IPS-18a (cell line): ENCODE data around the gene SAMD10.
A peak's percentile ranks its signal among the peaks of the same experiment; 100 is the strongest.
"Not testable (repeated sequence)": the region's sequence is repeated elsewhere in the genome, so short reads cannot be mapped to it uniquely, and the experiment has no call there.

Experiments
- H3K27ac ChIP-seq: one replicate; pipeline ENCODE4 v1.5.1; 2013; ENCODE audit warnings: low read length
- H3K27me3 ChIP-seq: one replicate; pipeline ENCODE4 v1.6.1; 2013; ENCODE audit warnings: mild to moderate bottlenecking, low read length; ENCODE audit not compliant: control insufficient read depth, insufficient read depth
- H3K36me3 ChIP-seq: one replicate; pipeline ENCODE4 v1.6.1; 2013; ENCODE audit warnings: low read depth, low read length; ENCODE audit not compliant: control insufficient read depth
- H3K4me1 ChIP-seq: one replicate; pipeline ENCODE4 v1.6.1; 2013; ENCODE audit warnings: low read depth, low read length; ENCODE audit not compliant: control insufficient read depth
- H3K4me3 ChIP-seq: one replicate; pipeline ENCODE4 v1.5.1; 2013; ENCODE audit warnings: low read length
- H3K9ac ChIP-seq: one replicate; pipeline ENCODE4 v1.6.1; 2013; ENCODE audit warnings: mild to moderate bottlenecking, low read length, moderate library complexity
- H3K9me3 ChIP-seq: one replicate; pipeline ENCODE4 v1.6.1; 2013; ENCODE audit warnings: low read depth, low read length; ENCODE audit not compliant: control insufficient read depth

Gene SAMD10

DNA sequence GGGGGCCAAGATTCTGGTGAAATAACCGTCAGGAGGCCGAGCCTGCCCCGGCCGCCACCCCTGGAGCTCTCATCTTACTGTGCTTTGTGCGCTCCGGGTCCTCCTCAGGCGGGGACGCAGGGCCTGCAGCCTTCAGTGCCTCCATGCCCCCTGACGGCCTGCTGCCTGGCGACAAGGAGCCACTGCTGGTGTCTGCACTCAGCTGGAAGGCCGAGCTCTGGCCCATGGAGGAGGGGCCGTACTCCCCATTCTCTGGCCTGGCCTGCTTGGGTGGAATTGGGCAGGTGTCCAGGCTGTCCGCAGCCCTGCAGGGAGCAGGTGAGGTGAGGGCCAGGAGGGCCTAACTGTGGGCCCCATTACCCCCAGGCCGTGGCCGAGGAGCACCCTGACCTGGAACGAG, 15.0 kb downstream of the SAMD10 start:
- peaks cover 28% of the 10 kb centered on the region for H3K36me3 ChIP-seq
- H3K4me1 ChIP-seq, result peaks cover 6% of the 10 kb centered on the region
- H3K9me3 ChIP-seq, result no peaks in the 10 kb centered on the region
- H3K9ac ChIP-seq, result no peak overlapping the region
- no peak overlapping the region for H3K27ac ChIP-seq
- no peak overlapping the region for H3K4me3 ChIP-seq
- no peaks in the 10 kb centered on the region for H3K27me3 ChIP-seq

DNA sequence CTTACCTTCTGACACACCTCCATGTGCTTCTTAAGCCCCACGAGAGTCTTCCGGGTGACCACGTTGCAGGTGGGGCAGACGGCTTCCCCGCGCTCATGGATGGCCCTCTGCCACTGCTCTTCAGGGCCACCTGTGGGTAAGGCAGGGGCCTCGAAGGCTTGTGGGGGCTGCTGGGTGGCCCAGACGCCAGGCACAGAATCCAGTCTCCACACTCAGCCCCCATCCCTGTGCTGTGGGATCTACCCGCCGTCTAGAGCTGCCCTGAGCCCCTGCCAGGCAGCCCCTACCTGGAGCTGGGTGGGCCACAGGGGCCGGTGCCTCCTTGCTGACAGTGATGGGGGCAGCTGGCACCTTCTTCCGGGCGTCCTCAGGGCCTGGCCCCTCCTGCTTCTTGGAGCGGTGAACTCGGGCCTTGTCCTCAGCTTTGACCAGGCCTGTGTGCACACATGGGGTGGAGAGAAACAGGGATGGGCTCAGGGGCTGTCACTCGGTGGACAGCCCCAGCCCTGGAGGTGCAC, 15.6 kb downstream of the SAMD10 start:
- H3K27me3 ChIP-seq, result no peaks in the 10 kb centered on the region
- peaks cover 10% of the 10 kb centered on the region for H3K4me1 ChIP-seq
- peaks cover 28% of the 10 kb centered on the region for H3K36me3 ChIP-seq
- no peak overlapping the region for H3K4me3 ChIP-seq
- H3K9me3 ChIP-seq, result no peaks in the 10 kb centered on the region
- H3K27ac ChIP-seq, result no peak overlapping the region
- H3K9ac ChIP-seq, result no peak overlapping the region

DNA sequence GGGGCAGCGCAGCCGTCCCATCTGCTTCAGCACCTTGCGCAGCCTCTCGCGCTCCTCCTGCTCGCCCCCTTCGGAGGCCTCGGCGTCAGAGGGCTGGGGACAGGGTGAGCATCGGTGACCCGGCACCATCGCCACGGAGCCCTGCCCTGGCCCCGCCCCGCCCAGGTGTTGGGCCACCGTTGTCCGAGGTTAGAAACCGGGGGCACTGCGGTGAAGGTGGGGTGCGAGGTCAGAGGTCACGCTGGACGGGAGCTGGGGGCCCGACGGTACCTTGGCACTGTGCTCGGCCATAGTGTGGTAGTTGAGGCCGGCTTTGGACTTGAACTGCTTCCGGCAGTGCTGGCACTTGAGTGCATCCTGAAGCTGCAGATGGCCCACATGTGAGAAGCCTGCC, 16.1 kb downstream of the SAMD10 start:
- Histone ChIP-seq H3K4me1 (peaks cover 12% of the 10 kb centered on the region), H3K27ac (no peak overlapping the region), H3K36me3 (peaks cover 28% of the 10 kb centered on the region), H3K9me3 (no peaks in the 10 kb centered on the region), H3K9ac (no peak overlapping the region), H3K27me3 (no peaks in the 10 kb centered on the region), H3K4me3 (no peak overlapping the region)

DNA sequence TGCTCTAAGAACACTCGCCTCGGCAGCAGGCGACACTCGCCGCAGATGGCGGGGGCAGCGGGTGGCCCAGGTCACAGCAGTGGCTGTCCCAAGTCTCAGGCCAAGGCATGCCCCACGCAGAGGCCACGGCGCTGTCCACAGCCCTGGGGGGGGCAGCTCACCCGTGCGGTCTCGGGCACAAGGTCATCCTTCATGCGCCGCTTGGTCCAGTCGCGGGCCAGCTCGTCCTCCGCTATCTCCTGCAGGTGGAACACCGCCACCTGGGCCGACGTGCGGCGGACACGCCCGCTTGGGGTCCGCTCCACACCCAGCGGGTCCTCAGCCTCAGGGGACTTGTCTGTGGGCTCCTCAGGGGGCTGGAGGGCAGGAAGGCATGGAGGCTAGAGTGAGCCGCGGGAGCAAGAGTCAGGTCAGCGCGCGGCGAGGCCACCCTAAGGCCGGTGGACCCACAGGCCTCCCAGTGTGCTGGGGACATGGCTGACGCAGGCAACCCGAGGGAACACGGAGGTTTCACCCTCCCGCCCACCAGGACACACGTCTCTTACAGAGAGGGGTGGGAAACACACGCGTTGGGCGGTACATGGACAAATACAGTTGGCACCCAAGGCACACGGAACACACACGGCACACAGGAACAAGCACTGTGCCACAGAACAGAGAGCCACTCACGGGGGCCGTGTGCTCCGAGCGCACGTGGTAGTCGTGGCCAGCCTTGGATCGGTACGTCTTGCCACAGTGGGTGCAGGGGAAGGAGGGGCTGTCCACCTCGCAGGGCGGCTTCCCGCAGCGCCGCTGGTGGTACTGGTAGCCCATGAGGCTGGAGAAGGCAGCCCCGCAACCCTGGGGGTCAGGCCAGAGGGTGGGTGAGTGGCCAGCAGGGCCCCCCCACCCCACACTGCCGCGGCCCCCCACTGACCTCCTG, 16.8 kb downstream of the SAMD10 start:
- no peak overlapping the region for H3K4me3 ChIP-seq
- H3K9me3 ChIP-seq, result no peaks in the 10 kb centered on the region
- peaks cover 28% of the 10 kb centered on the region for H3K36me3 ChIP-seq
- H3K4me1 ChIP-seq, result peaks cover 13% of the 10 kb centered on the region
- H3K27me3 ChIP-seq, result no peaks in the 10 kb centered on the region
- no peak overlapping the region for H3K9ac ChIP-seq
- H3K27ac ChIP-seq, result no peak overlapping the region

DNA sequence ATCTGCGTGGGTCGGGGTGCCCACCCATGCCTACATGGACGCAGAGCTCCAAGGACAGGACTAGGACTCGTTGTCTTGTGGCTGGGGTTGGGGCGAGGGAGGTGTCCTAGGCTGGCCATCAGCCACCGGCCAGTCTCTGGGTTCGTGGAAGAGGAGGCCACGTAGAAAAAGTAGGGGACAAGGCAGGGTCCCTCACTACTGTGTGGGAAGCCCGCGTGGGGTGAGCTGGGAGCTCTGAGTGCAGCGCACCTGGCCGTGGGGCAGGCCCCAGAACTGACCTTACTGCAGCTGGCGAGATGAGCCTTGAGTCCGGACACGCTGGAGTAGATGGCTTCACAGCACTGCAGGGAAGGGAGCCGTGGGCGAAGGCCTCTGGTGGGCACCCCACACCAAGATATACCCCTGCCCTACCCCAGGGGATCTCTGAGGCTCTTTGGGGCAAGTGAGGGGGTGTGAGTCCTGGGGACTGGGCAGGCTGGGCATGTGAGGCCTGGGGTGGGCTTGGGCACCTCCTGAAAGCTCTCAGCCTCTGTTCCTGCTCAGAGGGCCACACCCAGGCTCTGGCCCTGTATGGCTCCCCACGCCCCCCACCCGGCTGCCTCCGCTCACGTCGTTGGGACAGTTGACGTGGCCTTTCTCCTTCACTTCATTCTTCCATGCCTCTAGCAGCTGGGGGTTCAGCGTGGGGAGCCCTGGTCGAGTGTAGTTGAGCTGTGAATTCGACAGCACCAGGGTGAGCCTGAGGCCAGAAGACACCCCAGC, 17.6 kb downstream of the SAMD10 start:
- H3K27ac ChIP-seq, result no peak overlapping the region
- peaks cover 13% of the 10 kb centered on the region for H3K4me1 ChIP-seq
- H3K27me3 ChIP-seq, result no peaks in the 10 kb centered on the region
- peaks cover 28% of the 10 kb centered on the region for H3K36me3 ChIP-seq
- H3K9ac ChIP-seq, result no peak overlapping the region
- H3K4me3 ChIP-seq, result no peak overlapping the region
- no peaks in the 10 kb centered on the region for H3K9me3 ChIP-seq

DNA sequence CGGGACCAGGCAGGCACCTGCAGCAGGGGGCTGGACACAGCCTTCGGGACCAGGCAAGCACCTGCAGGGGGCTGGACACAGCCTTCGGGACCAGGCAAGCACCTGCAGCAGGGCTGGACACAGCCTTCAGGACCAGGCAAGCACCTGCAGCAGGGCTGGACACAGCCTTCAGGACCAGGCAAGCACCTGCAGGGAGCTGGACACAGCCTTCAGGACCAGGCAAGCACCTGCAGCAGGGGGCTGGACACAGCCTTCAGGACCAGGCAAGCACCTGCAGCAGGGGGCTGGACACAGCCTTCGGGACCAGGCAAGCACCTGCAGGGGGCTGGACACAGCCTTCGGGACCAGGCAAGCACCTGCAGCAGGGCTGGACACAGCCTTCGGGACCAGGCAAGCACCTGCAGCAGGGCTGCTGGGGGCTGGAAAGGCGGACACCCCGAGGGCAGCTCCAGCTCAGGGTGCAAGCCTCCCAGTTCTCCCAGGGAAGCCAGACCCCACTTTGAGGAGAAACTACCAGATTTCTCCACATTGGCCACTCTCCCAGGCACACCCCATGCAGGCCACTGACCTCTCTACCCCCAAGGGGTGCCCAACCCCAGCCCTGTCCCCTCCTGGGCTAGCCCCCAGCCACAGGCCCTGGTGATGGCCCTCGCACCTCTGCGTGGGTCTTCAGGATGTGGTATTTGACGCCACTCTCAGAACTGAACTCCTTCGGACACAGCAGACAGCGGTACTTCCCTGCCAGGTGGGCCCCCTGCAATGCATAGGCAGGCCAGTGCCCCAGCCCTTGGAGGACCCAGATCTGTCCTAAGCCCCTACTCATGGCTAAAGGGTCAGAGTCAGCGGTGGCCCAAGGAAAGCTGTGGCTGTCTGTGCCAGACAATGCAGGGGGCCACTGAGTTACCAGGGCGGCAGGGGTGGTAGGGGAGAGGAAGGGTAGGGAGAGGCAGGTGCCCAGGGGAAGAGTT, 18.5 kb downstream of the SAMD10 start:
- not testable (repeated sequence) for H3K4me3 ChIP-seq, H3K9ac ChIP-seq, H3K27ac ChIP-seq, H3K9me3 ChIP-seq, H3K27me3 ChIP-seq
- H3K36me3 ChIP-seq, result peaks cover 24% of the 10 kb centered on the region
- H3K4me1 ChIP-seq, result peaks cover 13% of the 10 kb centered on the region

DNA sequence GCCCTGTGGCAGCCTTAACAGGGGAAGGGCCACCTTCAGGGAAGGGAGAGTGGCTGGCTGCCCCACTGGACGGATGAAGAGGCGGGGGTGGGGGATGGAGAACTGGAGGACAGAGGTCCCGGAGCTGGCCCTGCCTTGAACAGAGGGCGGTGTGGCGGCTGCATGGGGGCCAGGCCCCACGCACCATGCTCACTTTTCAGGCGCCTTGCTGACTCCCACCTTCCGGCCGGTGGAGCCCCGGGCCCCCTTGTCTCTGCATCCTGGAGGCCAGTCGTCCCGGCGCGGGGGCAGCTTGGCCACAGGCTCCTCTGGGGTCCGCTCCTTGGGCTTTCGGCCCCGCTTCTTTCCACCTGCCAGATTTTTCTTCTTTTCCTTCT, 19.8 kb downstream of the SAMD10 start:
- H3K4me3 ChIP-seq, result no peak overlapping the region
- H3K27me3 ChIP-seq, result no peaks in the 10 kb centered on the region
- no peak overlapping the region for H3K27ac ChIP-seq
- H3K9ac ChIP-seq, result no peak overlapping the region
- no peaks in the 10 kb centered on the region for H3K9me3 ChIP-seq
- peaks cover 13% of the 10 kb centered on the region for H3K4me1 ChIP-seq
- H3K36me3 ChIP-seq, result peaks cover 24% of the 10 kb centered on the region

DNA sequence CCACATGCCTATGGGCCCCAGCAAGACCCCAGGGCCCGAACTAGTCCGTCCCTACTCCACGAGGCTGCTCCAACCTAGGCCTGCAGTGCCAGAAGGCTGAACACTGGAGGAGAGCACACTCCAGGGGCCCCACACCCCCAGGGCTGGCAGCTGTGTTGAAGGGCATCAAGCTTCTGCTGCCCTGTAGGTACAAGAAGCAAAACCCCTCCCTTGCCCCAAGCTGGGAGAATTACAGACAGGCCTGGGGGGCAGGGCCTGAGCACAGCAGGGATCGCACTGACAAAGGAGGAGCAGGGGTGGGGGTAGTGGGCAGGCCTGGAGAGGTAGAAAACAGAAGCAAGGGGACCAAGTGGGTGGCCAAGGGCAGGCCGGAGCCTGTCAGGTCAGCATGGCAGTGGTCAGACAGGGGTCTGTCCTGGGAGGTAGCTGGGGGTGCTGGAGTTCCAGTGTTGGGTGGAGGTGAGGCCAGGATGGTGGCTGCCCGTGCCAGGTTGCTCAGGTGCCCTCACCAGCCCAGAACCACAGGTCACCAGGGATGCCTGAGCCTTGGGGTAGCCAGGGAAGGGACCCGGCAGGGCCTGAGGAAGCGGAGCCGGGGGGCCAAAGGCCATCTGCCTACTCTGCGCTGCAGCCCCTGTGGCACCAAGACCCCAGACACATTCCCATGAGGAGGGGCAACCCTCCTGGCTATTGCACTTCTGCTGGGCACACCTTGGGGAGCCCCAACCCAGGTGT, 20.3 kb downstream of the SAMD10 start:
- Histone ChIP-seq H3K36me3 (peaks cover 24% of the 10 kb centered on the region), H3K27ac (no peak overlapping the region), H3K27me3 (no peaks in the 10 kb centered on the region), H3K9ac (no peak overlapping the region), H3K4me1 (peaks cover 13% of the 10 kb centered on the region), H3K9me3 (no peaks in the 10 kb centered on the region), H3K4me3 (no peak overlapping the region)

DNA sequence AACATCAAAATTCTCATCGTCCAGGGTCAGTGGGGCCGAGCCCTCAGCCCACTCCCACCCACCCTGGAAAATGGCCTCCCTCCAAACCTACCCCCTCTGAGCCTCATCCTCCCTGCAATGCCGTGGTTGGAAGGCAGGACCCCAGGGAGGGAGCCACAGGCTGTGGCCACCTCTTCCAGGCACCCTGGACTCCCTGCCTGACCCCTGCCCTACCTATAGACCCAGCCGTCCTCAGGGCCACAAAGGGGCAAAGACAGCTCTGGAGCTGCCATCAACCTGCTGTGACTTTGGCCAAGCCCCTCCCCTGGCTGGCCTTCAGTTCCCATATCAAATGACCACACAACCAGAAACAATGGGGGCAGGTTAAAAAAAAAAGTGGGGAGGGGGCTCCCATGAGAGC, 21.0 kb downstream of the SAMD10 start:
- H3K4me1 ChIP-seq, result peaks cover 13% of the 10 kb centered on the region
- no peak overlapping the region for H3K27ac ChIP-seq
- no peaks in the 10 kb centered on the region for H3K9me3 ChIP-seq
- H3K27me3 ChIP-seq, result no peaks in the 10 kb centered on the region
- H3K4me3 ChIP-seq, result no peak overlapping the region
- H3K9ac ChIP-seq, result no peak overlapping the region
- peaks cover 18% of the 10 kb centered on the region for H3K36me3 ChIP-seq

DNA sequence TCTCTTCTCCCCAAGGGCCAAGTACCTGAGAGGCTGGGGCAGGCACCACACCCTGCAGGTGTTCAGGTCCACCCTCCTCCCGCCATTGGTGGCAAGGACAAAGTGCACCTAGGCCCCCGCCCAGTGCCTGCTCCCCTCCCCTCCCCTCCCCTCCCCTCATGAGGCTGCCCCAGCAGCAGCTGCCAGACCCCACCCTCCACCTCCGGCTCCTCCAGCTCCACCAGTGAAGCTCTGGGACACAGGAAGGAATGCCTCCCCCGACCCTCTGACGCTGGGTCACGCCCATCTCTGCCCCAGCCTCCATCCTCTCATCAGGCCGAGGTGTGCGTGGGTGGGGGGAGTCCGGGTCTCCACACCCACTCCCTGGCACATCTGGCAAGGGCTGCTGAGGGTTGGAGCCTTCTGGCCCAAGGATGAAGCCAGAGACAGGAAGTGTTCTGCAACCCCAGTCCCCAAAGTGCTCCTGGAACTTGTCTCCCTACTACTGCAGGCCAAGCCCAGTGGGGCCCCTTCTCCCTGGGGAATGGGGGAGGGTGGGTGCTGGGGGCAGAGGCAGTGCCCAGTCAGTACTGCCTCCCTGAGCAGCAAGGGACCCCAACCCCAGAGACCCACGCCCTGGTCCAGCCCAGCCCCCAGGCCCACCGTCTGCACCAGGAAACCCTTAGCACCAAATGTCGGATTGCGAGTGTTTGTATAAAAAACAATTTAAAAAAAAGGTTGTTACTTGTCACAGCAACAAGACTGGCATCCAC, 21.6 kb downstream of the SAMD10 start:
- peak overlapping the region; percentile 71 for H3K4me3 ChIP-seq
- peaks cover 13% of the 10 kb centered on the region for H3K4me1 ChIP-seq
- peak overlapping the region; percentile 85 for H3K27ac ChIP-seq
- no peaks in the 10 kb centered on the region for H3K27me3 ChIP-seq
- no peaks in the 10 kb centered on the region for H3K9me3 ChIP-seq
- peak overlapping the region; percentile 83 for H3K9ac ChIP-seq
- peaks cover 16% of the 10 kb centered on the region for H3K36me3 ChIP-seq
